Measurements from ENCODE around the gene IL21R.

The IL21R gene

GRCh38 chr16:27483624-27484023 is 81.7 kb downstream of the IL21R start:
- no peak for ATAC-seq

GRCh38 chr16:27485126-27485525 is 83.2 kb downstream of the IL21R start:
- ATAC-seq = no peak
- no peak for TF ChIP-seq ZFP30 (CRISPR knock-in tag; IDR thresholded peaks at IDR 0.05)
- TF ChIP-seq BACH2 (CRISPR knock-in tag; IDR thresholded peaks at IDR 0.05; ENCODE audit: borderline replicate concordance) = no peak
- no peak for TF ChIP-seq OSR1 (CRISPR knock-in tag; IDR thresholded peaks at IDR 0.05)

More at GRCh38 chr16:27483624-27484023, 81.7 kb downstream of the IL21R start:
- TF ChIP-seq, protein P1, sequence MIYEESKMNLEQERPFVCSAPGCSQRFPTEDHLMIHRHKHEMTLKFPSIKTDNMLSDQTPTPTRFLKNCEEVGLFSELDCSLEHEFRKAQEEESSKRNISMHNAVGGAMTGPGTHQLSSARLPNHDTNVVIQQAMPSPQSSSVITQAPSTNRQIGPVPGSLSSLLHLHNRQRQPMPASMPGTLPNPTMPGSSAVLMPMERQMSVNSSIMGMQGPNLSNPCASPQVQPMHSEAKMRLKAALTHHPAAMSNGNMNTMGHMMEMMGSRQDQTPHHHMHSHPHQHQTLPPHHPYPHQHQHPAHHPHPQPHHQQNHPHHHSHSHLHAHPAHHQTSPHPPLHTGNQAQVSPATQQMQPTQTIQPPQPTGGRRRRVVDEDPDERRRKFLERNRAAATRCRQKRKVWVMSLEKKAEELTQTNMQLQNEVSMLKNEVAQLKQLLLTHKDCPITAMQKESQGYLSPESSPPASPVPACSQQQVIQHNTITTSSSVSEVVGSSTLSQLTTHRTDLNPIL (CRISPR knock-in tag; IDR thresholded peaks at IDR 0.05; ENCODE audit: low read depth) = no peak
- TF ChIP-seq ISL1 (CRISPR knock-in tag; IDR thresholded peaks at IDR 0.05) (no peak), ZC3H10 (CRISPR knock-in tag; IDR thresholded peaks at IDR 0.05) (no peak), ESRRG (CRISPR knock-in tag; IDR thresholded peaks at IDR 0.05) (no peak), PATZ1 (CRISPR knock-in tag; IDR thresholded peaks at IDR 0.05; ENCODE audit: borderline replicate concordance) (no peak)

- TF ChIP-seq TOX (CRISPR knock-in tag; IDR thresholded peaks at IDR 0.05; ENCODE audit: borderline replicate concordance) (no peak), ARNTL (CRISPR knock-in tag; IDR thresholded peaks at IDR 0.05; ENCODE audit: borderline replicate concordance, low read depth) (no peak), ZC3H10 (CRISPR knock-in tag; IDR thresholded peaks at IDR 0.05) (no peak), BACH2 (CRISPR knock-in tag; IDR thresholded peaks at IDR 0.05; ENCODE audit: borderline replicate concordance) (no peak), ZNF565 (CRISPR knock-in tag; conservative IDR thresholded peaks at IDR 0.05; ENCODE audit: low read depth) (no peak), GLIS3 (CRISPR knock-in tag; IDR thresholded peaks at IDR 0.05) (no peak), CSDC2 (CRISPR knock-in tag; IDR thresholded peaks at IDR 0.05) (no peak), SNAI2 (CRISPR knock-in tag; IDR thresholded peaks at IDR 0.05) (no peak), RARB (CRISPR knock-in tag; IDR thresholded peaks at IDR 0.05) (no peak), ZNF8 (CRISPR knock-in tag; IDR thresholded peaks at IDR 0.05) (no peak), PPARA (CRISPR knock-in tag; IDR thresholded peaks at IDR 0.05; ENCODE audit: borderline replicate concordance) (no peak), ZFP3 (CRISPR knock-in tag; IDR thresholded peaks at IDR 0.05) (no peak), ZNF70 (CRISPR knock-in tag; IDR thresholded peaks at IDR 0.05) (no peak), PATZ1 (CRISPR knock-in tag; IDR thresholded peaks at IDR 0.05; ENCODE audit: borderline replicate concordance) (no peak)
- TF ChIP-seq, protein P2, sequence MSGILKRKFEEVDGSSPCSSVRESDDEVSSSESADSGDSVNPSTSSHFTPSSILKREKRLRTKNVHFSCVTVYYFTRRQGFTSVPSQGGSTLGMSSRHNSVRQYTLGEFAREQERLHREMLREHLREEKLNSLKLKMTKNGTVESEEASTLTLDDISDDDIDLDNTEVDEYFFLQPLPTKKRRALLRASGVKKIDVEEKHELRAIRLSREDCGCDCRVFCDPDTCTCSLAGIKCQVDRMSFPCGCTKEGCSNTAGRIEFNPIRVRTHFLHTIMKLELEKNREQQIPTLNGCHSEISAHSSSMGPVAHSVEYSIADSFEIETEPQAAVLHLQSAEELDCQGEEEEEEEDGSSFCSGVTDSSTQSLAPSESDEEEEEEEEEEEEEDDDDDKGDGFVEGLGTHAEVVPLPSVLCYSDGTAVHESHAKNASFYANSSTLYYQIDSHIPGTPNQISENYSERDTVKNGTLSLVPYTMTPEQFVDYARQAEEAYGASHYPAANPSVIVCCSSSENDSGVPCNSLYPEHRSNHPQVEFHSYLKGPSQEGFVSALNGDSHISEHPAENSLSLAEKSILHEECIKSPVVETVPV (CRISPR knock-in tag; IDR thresholded peaks at IDR 0.05) = no peak
- TF ChIP-seq, protein P1 (CRISPR knock-in tag; IDR thresholded peaks at IDR 0.05; ENCODE audit: low read depth) = no peak
- ATAC-seq = no peak
These were observed 83.8 kb downstream of the IL21R start for GRCh38 chr16:27485811-27486210.

- no peak for ATAC-seq
- TF ChIP-seq GLIS3 (CRISPR knock-in tag; IDR thresholded peaks at IDR 0.05) = no peak
- no peak for TF ChIP-seq ISL1 (CRISPR knock-in tag; IDR thresholded peaks at IDR 0.05)
- no peak for TF ChIP-seq ZNF8 (CRISPR knock-in tag; IDR thresholded peaks at IDR 0.05)
- no peak for TF ChIP-seq OSR1 (CRISPR knock-in tag; IDR thresholded peaks at IDR 0.05)
- no peak for TF ChIP-seq ARNTL (CRISPR knock-in tag; IDR thresholded peaks at IDR 0.05; ENCODE audit: borderline replicate concordance, low read depth)
These were observed 84.4 kb downstream of the IL21R start for GRCh38 chr16:27486344-27486743.
